Right renal cortex interstitium (tissue), 3 donors: Measurements from ENCODE around the gene IGSF21. TPM values are rescaled to one million over a fixed set of nuclear protein-coding genes. Genes with fewer than 3 reads are reported as not detected.
A peak's percentile ranks its signal among the peaks of the same experiment; 100 is the strongest.

Experiments
- DNase-seq, 3 donors: peaks; one replicate each; pipeline ENCODE4 v3.0.0-alpha.2; 2013; ENCODE audit warnings: low read depth in 3 of 3, low spot score in 2 of 3
- polyA plus RNA-seq, 3 donors: library from polyadenylated mRNA; unstranded; fragments of 120-200 nt; gene quantifications; one replicate each; pipeline ENCODE4 v1.2.1, GENCODE V29; 2013; ENCODE audit not compliant: insufficient read length in 3 of 3

Gene IGSF21
- polyA plus RNA-seq, 3 donors, result 0.32 to 0.36 (median 0.34) TPM

DNA sequence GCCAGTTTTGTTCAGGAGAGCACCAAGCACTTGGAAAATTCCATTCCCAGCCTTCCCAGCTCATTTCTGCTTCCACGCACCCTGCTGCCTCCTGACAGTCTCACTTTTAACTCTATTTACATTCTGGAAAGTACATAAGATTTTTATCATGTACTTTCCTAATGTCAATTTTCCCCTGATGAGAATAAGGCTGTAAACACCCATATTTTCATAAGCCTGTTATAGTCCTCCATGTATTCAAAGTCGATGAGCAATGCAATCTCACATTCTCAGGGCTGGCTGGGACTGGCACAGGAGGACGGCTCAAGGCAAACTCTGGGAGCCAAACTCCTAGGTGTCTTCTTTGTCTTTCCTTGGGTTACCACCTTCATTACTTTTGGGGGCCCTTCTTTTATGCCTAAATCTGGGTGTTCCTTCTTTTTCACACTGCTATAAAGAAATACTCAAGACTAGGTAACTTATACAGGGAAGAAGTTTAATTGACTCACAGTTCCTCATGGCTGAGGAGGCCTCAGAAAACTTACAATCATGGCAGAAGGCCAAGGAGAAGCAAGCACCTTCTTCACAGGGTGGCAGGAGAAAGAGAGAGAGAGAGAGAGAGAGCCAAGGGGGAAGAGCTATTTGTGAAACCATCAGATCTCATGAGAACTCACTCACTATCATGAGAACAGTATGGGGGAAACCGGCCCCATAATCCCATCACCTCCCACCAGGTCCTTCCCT, 94.6 kb downstream of the IGSF21 start:
- no peak for DNase-seq

DNA sequence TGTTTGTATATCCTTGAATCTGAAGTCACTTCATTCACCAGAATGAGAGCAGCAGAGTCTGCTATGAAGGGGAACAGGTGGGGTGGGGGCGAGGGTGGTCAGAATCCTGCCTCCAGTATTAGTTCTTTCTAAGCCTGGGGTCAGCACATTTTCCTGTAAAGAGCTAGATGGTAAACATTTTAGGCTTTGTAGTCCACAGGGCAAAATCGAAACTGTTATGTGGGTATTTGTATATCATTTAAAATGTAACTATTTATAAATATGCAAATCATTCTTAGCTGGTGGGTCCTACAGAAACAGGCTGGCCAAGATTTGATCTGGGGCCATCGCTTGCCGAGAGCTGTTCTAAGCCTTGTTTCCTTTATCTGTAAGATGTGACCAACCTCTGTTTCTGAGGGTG, 96.0 kb downstream of the IGSF21 start:
- DNase-seq, result no peak

DNA sequence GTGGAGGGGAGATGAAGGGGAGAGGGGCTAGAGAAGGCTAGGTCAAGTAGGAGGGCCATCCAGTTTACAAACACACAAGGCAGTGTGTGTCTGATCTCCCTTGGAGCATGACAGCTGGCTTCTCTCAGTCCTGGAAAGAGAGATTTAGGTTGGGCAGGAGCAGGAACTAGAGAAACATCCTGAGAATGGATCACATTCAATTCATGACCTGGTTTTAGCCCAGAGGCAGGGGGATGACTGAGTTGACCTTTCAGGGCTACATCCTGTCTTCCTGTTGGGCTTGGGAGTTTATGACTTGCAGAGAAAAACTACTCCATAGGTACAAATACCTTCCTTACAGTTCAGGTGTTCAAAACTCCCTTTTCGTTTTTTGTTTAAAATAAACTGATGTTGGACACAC, 97.0 kb downstream of the IGSF21 start:
- no peak for DNase-seq

DNA sequence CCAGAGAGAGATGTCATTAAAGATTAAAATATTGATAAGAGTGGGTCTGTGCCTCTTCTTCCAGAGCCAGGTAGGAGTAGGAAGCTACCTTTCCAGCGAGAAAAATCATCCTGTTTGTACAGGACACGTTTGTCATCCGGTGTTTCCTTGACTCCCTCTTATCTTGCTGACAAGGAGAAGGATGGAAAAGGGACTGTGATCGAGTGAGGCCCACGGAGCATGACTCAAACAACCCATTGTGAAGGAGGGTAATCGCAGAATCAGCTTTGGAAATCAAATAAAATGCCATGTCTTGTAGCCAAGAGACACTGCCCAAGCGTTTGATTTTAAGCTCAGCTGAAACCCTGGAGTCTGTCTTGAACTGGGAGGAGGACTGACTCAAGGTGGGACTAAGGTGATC, 97.7 kb downstream of the IGSF21 start:
- DNase-seq, result no peak

DNA sequence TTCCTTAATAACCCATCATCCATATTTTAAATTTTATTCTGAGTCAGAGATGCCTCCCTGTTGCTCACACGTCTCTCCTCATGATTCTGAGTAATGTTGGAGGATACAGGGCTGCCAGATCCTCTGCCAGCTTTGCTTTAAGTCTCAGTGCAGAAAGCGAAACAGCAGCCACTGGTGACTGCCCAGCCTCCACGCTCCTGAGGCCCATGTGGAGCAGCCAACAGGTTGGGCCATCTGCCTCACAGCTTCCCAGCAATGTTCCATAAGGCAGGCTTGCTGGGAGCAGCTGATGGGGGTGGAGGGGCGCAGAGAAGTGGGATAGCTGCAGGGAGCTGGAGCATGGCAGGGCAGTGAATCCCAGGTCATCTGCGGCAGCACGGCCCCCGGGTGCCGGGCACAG, 104.2 kb downstream of the IGSF21 start:
- no peak for DNase-seq

DNA sequence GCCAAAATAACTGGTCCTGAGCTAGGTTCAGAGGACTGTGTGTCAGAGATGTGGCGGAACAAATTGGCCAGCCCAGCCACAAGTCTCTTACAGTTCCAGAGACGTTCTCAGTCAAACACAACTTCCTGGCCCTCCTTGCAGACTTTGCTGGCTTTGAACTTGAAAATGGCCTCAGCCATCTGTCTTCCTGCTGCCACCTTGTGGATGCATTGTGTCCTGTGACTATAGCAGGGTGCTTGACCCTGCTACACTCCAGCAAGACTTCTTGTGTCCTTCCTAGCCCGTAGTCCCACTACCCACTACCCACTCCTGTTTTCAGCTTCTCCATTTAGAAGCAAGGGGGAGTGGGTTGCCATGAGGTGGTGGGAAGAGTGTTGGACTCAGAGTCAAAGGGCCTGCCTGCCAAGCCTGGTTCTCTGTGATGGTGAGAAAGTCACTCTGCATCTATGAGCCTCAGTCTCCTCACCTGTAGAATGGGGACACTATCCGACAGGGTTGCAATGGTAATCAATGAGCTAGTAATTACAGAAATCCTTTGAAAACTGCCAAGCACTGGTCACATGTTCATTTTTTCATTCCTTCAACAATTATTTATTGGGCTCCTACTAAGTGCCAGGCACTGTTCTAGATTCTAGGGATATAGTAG, 109.9 kb downstream of the IGSF21 start:
- DNase-seq, result no peak

DNA sequence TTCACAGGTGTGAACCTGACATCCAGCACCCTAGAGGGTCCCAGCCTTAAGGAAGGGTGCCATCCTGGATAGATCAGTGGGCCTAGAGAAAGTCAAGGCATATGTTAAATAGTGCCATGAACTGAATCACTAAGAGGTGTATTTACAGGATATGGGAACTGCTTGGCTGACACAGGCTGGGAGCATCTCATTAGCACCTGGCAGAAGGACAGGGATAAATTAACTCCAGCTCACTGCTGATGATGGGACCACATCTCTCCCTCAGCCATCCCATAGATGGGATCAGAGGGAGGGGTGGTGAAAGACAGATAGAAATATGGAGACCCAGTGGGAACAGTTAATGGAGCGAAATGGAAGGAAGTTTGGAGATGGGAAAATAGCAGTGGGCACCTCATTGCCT, 122.0 kb downstream of the IGSF21 start:
- DNase-seq, result no peak

DNA sequence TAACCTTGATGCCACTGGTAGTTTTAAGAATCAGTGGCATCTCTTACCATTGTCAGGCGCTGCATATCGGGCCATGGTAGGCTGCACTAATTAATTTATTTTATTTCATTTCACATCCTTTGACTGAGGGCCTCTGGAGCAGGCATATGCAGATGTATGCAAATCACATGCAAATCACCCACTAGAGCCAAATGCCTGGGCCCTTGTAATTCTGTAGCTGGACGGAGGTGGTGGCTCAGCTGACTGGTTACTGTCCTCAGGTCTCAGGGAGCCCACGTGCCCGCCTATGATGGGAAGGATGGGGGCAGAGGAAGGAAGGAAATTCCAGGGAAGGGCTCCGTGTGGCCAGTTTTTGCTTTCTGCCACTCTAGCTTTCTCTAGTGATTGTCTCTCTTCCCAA, 122.7 kb downstream of the IGSF21 start:
- no peak for DNase-seq

DNA sequence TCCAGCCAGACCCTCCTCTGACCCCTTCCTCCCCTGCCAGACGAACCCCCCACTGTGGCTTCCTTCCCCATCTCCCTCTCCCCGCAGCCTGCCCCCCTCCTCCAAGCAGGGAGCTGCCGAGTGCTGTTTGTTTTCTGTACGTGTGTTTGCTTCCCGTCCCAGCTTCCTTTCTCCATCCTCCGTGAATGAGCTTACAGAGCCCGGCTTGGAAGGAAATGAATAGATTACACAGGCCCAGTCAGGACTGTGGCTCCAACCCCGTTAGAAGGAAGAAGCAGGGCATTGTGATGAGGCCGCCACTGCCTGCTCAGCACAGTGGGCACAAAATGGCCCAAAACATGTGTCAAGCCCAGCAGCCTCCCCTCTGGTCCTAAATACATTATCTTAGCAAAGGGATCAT, 123.2 kb downstream of the IGSF21 start:
- DNase-seq, result no peak

DNA sequence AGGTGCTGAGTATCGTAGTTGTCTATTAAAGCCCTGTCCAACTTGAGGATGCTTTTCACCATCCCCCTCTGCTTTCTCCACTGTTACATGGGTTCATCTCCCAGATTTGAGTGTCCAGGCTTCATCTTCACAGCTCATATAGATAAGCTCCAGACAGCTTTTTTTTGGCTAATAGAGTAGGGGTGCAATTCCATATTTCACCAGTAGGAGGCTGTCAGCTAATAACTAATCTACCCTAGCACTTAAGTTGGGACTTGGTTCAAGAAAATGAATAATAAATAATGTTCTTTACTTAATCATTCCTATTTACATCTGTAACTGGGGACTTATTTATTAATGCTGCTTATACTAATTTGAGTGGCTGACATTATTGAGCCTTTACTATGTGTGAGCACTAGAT, 124.5 kb downstream of the IGSF21 start:
- no peak for DNase-seq

DNA sequence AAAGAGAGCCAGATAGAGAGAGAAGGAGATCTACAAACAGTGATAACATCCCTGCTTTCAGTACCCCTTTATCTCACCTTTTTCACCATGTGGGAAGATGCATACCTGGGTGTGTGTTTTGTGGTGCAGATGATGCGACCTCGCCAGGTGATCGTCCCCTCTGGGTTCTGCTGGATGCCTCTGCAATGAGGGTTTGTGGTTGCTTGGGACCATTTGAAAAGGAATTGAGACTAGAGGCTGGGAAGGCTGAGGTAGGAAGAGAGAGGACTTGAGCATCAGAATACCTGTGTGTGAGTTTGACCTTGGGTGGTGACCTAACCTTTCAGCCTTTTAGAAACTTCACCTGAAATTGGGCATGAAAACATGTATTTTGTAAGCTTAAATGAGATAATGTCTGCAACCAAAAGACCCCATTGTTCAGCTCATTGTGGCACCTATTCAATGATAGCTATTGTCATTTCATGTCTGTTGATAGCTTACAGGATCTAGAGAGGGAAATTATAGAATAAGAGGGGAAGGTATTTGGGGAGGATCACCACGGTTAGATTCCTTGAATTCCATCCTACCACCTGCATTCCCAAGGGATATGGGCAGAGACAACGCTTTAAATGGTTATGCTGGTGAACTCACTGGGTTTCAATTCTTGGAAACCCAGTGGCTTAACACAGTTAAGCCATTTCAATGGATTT, 125.7 kb downstream of the IGSF21 start:
- no peak for DNase-seq

DNA sequence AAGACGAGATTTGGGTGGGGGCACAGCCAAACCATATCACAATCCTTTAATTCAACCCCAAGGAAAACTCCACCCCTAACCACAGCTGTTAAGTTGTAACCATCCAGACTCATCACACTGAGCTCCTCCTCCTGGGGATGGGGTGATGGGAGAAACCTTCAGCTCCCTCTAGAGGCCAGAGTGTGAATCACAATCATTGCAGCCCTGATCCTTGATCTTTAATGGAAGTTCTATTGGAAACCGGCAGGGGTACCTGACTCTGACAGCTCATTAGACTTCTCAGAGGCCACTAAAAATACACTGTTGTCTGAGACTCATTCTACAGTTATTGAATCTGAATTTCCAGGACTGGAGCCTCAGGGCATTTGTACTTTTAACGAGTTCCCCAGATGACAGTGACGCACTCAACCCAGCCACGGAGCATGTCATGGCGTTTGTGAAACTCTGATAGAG, 127.2 kb downstream of the IGSF21 start:
- peak in 1 of 3 donors; percentile 4 for DNase-seq

DNA sequence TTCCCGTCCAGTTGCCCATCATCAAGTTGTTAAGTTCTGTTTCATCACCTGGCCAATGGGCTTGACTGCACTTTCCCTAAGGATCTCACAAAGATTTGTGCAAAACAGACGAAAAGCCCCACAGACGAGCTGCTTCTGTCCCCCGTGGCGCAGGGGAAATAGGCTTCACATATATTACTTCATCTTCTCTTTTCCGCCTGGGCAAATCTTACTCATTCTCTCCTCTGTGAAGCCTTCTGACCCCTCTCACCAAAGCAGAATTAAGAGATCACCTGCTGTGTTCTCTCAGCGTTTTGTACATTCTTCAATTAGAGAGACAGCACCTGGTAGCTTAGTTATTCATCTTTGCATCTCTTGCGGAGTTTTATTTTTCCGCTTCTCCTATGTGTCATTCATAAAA, 129.8 kb downstream of the IGSF21 start:
- no peak for DNase-seq

DNA sequence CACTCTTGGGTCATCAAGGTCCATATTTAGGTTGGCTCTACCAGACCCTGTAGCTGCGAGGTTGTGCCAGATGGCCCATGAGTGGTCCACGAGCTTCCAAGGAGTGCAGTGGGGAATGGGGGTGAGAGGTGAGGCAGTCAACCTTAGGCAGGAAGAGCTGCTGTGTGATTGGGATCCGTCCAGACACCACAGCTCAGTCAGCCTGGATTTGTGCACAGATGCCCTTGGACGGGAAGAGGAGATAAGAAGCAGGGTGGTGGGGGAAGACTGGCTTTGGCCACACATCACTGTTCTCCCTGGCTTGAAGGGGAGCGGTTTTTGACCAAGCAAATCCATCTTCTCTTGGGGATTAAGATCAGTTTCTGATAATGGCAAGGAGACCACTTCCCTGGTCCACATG, 130.6 kb downstream of the IGSF21 start:
- no peak for DNase-seq

DNA sequence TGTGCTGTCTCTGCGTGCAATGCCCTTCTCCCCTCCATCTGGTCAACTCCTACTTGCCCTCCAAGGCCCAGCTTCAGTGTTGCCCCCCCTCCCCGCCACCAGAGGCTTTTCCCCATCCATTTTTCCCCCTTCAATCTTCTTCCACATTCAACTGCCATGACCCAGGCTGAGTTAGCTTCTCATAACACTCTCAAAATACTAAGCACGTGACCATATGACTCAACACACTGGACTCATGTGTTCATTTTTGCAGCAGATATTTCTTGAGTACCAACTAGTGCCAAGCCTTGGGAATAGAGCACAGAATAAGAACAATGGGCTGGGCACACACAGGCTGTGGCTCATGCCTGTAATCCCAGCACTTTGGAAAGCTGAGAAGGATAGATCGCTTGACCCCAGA, 132.1 kb downstream of the IGSF21 start:
- DNase-seq, result no peak

DNA sequence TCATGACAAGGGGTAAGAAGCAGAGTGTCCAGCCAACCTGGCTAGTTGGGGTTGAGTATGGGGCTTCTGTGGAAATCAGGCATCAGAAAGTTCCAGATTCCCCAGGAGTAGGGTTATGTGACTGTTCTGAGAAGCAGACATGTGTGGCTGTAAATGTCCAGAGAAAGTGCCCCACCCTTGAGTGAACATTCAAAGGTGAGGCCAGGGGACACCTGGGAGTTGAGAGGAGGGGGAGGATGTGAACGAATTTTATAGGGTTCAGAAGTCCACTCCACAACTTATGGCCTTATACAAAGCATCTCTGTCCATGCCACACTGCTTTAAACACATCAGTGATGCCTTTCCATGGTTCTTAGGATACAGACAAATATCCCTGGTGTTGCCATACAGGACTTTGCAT, 133.3 kb downstream of the IGSF21 start:
- DNase-seq, result no peak

DNA sequence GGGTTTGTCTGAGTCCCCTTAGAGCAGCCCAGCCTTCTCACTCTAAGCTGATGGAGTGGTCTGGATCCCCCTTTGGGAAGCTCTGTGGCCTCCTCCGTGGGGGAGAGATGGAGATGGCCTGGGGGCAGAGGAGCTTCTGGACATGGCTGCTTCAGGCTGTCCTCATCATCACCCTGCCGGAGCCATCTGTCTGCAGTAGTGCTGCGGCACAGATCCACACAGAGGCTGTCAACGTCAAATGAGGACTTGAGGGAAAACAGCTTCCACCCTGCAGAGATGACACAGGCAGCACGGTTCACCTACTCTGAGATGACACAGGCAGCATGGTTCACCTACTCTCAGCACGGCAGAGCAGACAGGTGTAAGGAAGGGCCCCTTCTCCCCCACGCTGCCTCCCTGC, 134.3 kb downstream of the IGSF21 start:
- no peak for DNase-seq

DNA sequence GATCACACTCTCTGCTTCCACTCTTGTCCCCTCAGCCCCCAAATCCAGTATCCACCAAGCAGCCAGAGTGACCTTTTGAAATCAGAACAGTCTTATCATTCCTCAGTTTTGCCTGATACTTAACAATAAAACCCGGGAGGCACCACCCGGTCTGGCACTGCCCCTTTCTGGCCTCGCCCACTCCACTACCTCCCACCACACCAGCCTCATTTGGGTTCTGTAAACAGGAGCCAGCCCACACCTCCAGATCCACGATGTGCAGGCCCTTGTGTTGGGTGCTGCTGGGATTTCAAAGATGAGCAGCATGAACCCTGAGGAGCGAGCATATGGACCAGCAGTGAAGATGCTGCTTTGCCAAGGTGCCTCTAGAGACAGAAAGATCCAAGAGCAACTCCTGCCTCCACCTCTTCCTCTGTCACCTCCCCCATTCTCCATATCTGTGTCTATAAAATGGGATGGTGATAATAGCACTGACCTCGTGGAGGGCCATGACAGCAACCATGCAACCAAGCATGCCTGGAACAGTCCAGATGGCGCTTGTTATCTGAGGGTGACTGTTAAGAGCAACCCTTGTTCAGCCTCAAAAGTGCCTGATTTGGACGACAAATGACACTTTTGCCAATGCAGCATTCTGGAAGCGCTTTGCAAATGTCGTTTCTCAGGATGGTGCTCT, 136.0 kb downstream of the IGSF21 start:
- no peak for DNase-seq

DNA sequence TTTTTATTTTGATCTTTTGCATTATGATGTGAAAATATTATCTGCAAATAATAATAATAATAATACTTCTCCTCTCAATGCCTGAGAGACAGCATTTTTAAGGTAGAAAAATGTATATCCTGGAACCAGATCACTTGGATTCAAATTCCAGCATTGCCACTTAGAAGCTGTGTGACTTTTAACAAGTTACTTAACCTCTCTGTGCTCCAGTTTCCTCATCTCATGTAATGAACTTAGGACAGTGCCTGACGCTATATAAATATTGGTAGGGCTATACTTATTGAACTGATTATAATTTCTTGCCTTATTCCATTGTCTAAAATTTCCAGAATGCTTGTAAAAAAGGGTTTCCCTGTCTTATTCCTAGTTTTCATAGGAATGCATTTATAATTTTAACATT, 137.2 kb downstream of the IGSF21 start:
- no peak for DNase-seq

DNA sequence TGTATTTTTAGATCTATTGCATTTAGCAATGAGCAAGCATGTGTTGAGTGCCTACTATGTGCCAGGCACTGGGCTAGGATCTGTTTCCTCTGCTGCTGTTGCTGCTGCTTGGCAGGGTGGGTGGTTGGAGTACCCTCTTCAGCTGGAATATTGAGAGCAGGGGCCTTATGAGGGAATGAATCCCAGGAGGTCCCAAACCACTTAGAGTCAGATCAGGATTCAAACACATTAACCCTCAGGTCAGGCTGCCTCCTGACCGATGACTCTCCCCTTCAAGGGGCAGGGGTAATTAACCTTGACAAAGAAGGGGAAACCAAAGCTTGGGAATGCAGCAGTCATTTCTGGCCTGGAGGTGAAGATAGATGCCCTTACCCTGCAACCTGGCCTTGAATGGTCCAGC, 138.0 kb downstream of the IGSF21 start:
- DNase-seq, result no peak

DNA sequence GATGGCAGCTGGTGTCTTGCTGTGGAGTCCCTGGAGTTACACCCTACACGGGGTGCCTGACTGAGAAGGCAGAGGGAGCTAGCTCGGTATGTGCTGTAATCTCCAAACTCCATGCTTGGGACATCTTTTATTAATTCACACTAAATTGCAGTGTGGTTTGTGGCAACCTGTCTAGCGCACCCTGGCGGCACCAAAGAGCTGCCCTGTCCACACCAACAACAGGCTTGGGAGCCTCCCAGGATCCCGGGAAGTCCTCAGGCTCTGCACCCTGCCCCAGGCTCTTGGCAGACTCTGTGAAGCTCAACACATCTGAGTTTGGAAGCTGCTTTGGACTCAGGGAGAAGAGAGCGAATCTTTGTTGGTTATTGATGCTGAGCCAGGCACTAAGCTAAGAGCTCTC, 138.9 kb downstream of the IGSF21 start:
- no peak for DNase-seq
